GM12878 (cell line): ENCODE measurements around the gene ENOX2. TPM values are rescaled to one million over a fixed set of nuclear protein-coding genes. Genes with fewer than 3 reads are reported as not detected.

ENCODE experiments used
- ATAC-seq: fragments of 200-7000 bp; cut with Tn5 transposase; 3 replicates; pipeline ENCODE4 v1.9.1; 2020; ENCODE audit warnings: mild to moderate bottlenecking, moderate library complexity
- BruUV-seq: library from RNA; stranded (reverse); fragments of 400-500 nt; replicated peaks from 2 replicates; lab custom pipeline; 2021; lab: Mats Ljungman, UMichigan
- CTCF ChIA-PET: fragments of 300-600 bp; sonication (Branson Sonifier 250); formaldehyde crosslinking; extraction: SDS; loops from one replicate; lab custom pipeline; 2021; ENCODE audit warnings: inconsistent platforms; lab: Yijun Ruan, JAX
- POLR2A ChIA-PET: fragments of 350-600 bp; formaldehyde crosslinking; extraction: SDS; loops from one replicate; lab custom pipeline; 2021; ENCODE audit warnings: inconsistent platforms; lab: Charles Lee
- RAD21 ChIA-PET: fragments of 300-600 bp; sonication (Branson Sonifier 250); formaldehyde crosslinking; loops from one replicate; lab custom pipeline; 2023; ENCODE audit warnings: antibody characterized with exemption; ENCODE audit not compliant: unreplicated experiment; lab: Charles Lee
- SMC1A ChIA-PET: fragments of 300-600 bp; sonication (Branson Sonifier 250); formaldehyde crosslinking; loops from one replicate; lab custom pipeline; 2023; ENCODE audit not compliant: unreplicated experiment, uncharacterized antibody; lab: Charles Lee
- DNase-seq: peaks from one replicate; pipeline ENCODE4 v3.0.0-alpha.2; 2011; ENCODE audit warnings: low read depth, low spot score
- FAIRE-seq: peaks from 3 replicates; lab custom pipeline; 2011; peaks lifted over from hg19 to GRCh38; lab: Jason Lieb, UNC
- H2AFZ ChIP-seq: 2 replicates; pipeline ENCODE4 v1.6.0; 2011; ENCODE audit warnings: low read depth, low read length, control low read depth; ENCODE audit not compliant: control insufficient read depth
- H3K27ac ChIP-seq: 2 replicates; pipeline ENCODE4 v1.5.1; 2011; ENCODE audit warnings: control low read depth; ENCODE audit not compliant: control insufficient read depth, insufficient read depth
- H3K27me3 ChIP-seq, 2 experiments: replicated peaks in 1 of 2; 2 replicates each; pipeline versions ENCODE4 v1.6.0 to v1.6.1; 2011; ENCODE audit warnings: low read length in 1 of 2; ENCODE audit not compliant: control insufficient read depth in 2 of 2, insufficient read depth in 2 of 2
- H3K36me3 ChIP-seq, 2 experiments: 2 replicates each; pipeline ENCODE4 v1.5.1; 2011; ENCODE audit warnings: low read length in 1 of 2; ENCODE audit not compliant: control insufficient read depth in 2 of 2, insufficient read depth in 2 of 2
- H3K4me1 ChIP-seq: 2 replicates; pipeline ENCODE4 v1.6.1; 2011; ENCODE audit warnings: mild to moderate bottlenecking, low read length, moderate library complexity, mixed read lengths; ENCODE audit not compliant: control insufficient read depth, insufficient read depth
- H3K4me2 ChIP-seq: 2 replicates; pipeline ENCODE4 v1.6.0; 2011; ENCODE audit warnings: control low read depth; ENCODE audit not compliant: control insufficient read depth, insufficient read depth
- H3K4me3 ChIP-seq: fragments of 200-600 bp; sonication (generic); 2 replicates; pipeline ENCODE4 v1.5.1; 2016
- H3K79me2 ChIP-seq: 2 replicates; pipeline ENCODE4 v1.6.0; 2011; ENCODE audit warnings: low read length; ENCODE audit not compliant: control insufficient read depth, insufficient read depth
- H3K9ac ChIP-seq: 2 replicates; pipeline ENCODE4 v1.8.0; 2011; ENCODE audit warnings: low read length, control low read depth, mixed read lengths; ENCODE audit not compliant: control insufficient read depth, insufficient read depth
- H3K9me3 ChIP-seq: replicated peaks from 3 replicates; pipeline ENCODE4 v1.5.1; 2011; ENCODE audit warnings: mild to moderate bottlenecking, low read length; ENCODE audit not compliant: control insufficient read depth, insufficient read depth
- H4K20me1 ChIP-seq: 2 replicates; pipeline ENCODE4 v1.6.0; 2011; ENCODE audit not compliant: control insufficient read depth, insufficient read depth
- CBX5 ChIP-seq: sonication (generic); IDR thresholded peaks from 2 replicates; pipeline ENCODE4 v1.6.1; 2016; ENCODE audit warnings: low read depth, moderate library complexity, mild to moderate bottlenecking, inconsistent platforms
- CEBPB ChIP-seq, 2 experiments: fragments of 150-350 bp in 1 of 2; IDR thresholded peaks; 2 replicates each; pipeline ENCODE4 v1.6.1; 2012 to 2014; ENCODE audit warnings: low read depth in 2 of 2, low read length in 2 of 2, borderline replicate concordance in 1 of 2, inconsistent platforms in 1 of 2
- CUX1 ChIP-seq: IDR thresholded peaks from 2 replicates; pipeline ENCODE4 v1.6.1; 2012; ENCODE audit warnings: improper control_type of control experiment, low read depth, low read length; ENCODE audit not compliant: insufficient replicate concordance
- GATAD2B ChIP-seq: fragments of 450-650 bp; conservative IDR thresholded peaks from 2 replicates; pipeline ENCODE4 v1.6.1; 2017; ENCODE audit warnings: low read depth, mild to moderate bottlenecking, moderate library complexity
- KDM1A ChIP-seq: fragments of 200-600 bp; sonication (generic); IDR thresholded peaks from 2 replicates; pipeline ENCODE4 v1.6.1; 2016; ENCODE audit warnings: borderline replicate concordance
- MTA3 ChIP-seq: IDR thresholded peaks from 2 replicates; pipeline ENCODE4 v1.6.1; 2012; ENCODE audit warnings: low read length, inconsistent platforms, borderline replicate concordance
- POLR2A ChIP-seq: IDR thresholded peaks from 2 replicates; pipeline ENCODE4 v1.6.1; 2011; ENCODE audit warnings: low read depth, mild to moderate bottlenecking, low read length
- RAD51 ChIP-seq: fragments of 450-650 bp; IDR thresholded peaks from 2 replicates; pipeline ENCODE4 v1.6.1; 2016; ENCODE audit warnings: moderate library complexity, mild to moderate bottlenecking, inconsistent platforms
- RB1 ChIP-seq: fragments of 450-650 bp; formaldehyde crosslinking; IDR thresholded peaks from 2 replicates; pipeline ENCODE4 v1.6.1; 2017; ENCODE audit warnings: mild to moderate bottlenecking, borderline replicate concordance
- RCOR1 ChIP-seq: conservative IDR thresholded peaks from 2 replicates; pipeline ENCODE4 v1.6.1; 2012; ENCODE audit warnings: low read depth, low read length, improper control_type of control experiment
- SMAD5 ChIP-seq: IDR thresholded peaks from 2 replicates; pipeline ENCODE4 v1.6.1; 2016; ENCODE audit warnings: antibody characterized with exemption, low read depth
- SPI1 ChIP-seq: IDR thresholded peaks from 2 replicates; pipeline ENCODE4 v1.6.1; 2011; ENCODE audit warnings: low read depth, mild to moderate bottlenecking, low read length, moderate library complexity, borderline replicate concordance; ENCODE audit not compliant: insufficient read depth
- SUPT20H ChIP-seq: IDR thresholded peaks from 2 replicates; pipeline ENCODE4 v1.6.1; 2011; ENCODE audit warnings: low read depth, mild to moderate bottlenecking, low read length, moderate library complexity, borderline replicate concordance; ENCODE audit not compliant: control insufficient read depth
- SUZ12 ChIP-seq: fragments of 200-600 bp; sonication (generic); IDR thresholded peaks from one replicate; pipeline ENCODE4 v1.6.1; 2018; ENCODE audit warnings: antibody characterized with exemption, mild to moderate bottlenecking; ENCODE audit not compliant: unreplicated experiment
- WGBS: methylation state at CpG from one replicate; pipeline ENCODE4 v1.1.6; 2016; ENCODE audit warnings: low lambda C conversion rate; ENCODE audit not compliant: insufficient replicate concordance, insufficient coverage; ENCODE audit errors: missing lambda C conversion rate; 5-methylcytosine and 5-hydroxymethylcytosine counted together
- in situ Hi-C: fragments of 300-500 bp; cut with MboI; formaldehyde crosslinking; loops from 9 replicates; pipeline ENCODE4 v1.14.3; 2018; ENCODE audit warnings: mixed read lengths
- intact Hi-C: fragments of 100-400 bp; cut with micrococcal nuclease; formaldehyde crosslinking; loops from one replicate; pipeline ENCODE4 v1.14.2; 2022; ENCODE audit not compliant: unreplicated experiment
- polyA plus RNA-seq, 11 experiments: library from polyadenylated mRNA; depleted of rRNA in 4 of 11; unstranded in 6 of 11; stranded (reverse) in 5 of 11; fragments of >200 nt; fragmentation: Nextera tagmentation in 4 of 11; fragmentation: Illumina TruSeq in 1 of 11; extraction: Ambion mirVana in 4 of 11; extraction: Trizol in 1 of 11; gene quantifications; 1 replicate in 1 of 11; 2 replicates in 10 of 11; pipeline versions ENCODE4 v1.2.1 to v1.2.3, GENCODE V29; 2011 to 2016; ENCODE audit warnings: inconsistent platforms in 2 of 11, missing spikeins in 2 of 11, low read depth in 1 of 11
- total RNA-seq, 4 experiments: library from RNA; depleted of rRNA in 3 of 4; stranded (reverse); fragments of >200 nt in 3 of 4; fragmentation: Illumina TruSeq in 1 of 4; extraction: Trizol in 1 of 4; gene quantifications; 2 replicates each; pipeline versions ENCODE4 v1.2.1 to v1.2.3, GENCODE V29; 2013 to 2021

Gene ENOX2
- total and polyA plus RNA-seq, 10 of the 15 experiments (the other 5 are each of a cell fraction or from before 2014, with no cell fraction given), result 3.2 to 13.0 (median 7.7) TPM

GRCh38 chrX:130741584-130741983, 161.4 kb downstream of the ENOX2 start (continued):
- TF ChIP-seq CUX1 (no peak), RCOR1 (no peak), RAD51 (no peak), CEBPB (IDR thresholded peaks at IDR 0.05; ENCODE audit: borderline replicate concordance in 1 of 2, low read depth in 2 of 2, low read length in 2 of 2) (no peak), POLR2A (no peak), SPI1 (no peak), MTA3 (no peak)

- no peaks in the 10 kb centered on the region for H4K20me1 ChIP-seq
- in situ Hi-C loops (no loop called here), intact Hi-C loops (no loop called here)
- 41% methylated on average over 3 of the region's 3 CpGs for WGBS
- H2AFZ ChIP-seq, result no peak overlapping the region
- H3K4me3 ChIP-seq, result no peak overlapping the region
- no peak overlapping the region for H3K9ac ChIP-seq
- FAIRE-seq (no peak), DNase-seq (no peak), ATAC-seq (no peak)
- BruUV-seq, result no TSS peak
- no peak overlapping the region for H3K27ac ChIP-seq
- no peak for TF ChIP-seq RB1
- TF ChIP-seq KDM1A, result no peak
- TF ChIP-seq SMAD5, result no peak
- no peak for TF ChIP-seq CBX5
- no peak for TF ChIP-seq CUX1
- TF ChIP-seq SUZ12, result no peak
- no peak for TF ChIP-seq GATAD2B
- TF ChIP-seq SUPT20H, result no peak
- SMC1A ChIA-PET, result no interaction called here
- H3K36me3 ChIP-seq, result no peaks in the 10 kb centered on the region
- no peaks in the 10 kb centered on the region for H3K79me2 ChIP-seq
- RAD21 ChIA-PET, result no interaction called here
- no peaks in the 10 kb centered on the region for H3K27me3 ChIP-seq
- no peaks in the 10 kb centered on the region for H3K4me1 ChIP-seq
- H3K9me3 ChIP-seq, result no peaks in the 10 kb centered on the region
- H3K4me2 ChIP-seq, result no peak overlapping the region
- POLR2A ChIA-PET, result no interaction called here
- CTCF ChIA-PET, result no interaction called here
Measured at GRCh38 chrX:130741151-130741550, 161.9 kb downstream of the ENOX2 start.
